Subcutaneous abdominal adipose tissue (tissue), 5 donors: Measurements from ENCODE around the gene FHL2.
"Not testable (repeated sequence)": the region's sequence is repeated elsewhere in the genome, so short reads cannot be mapped to it uniquely, and the experiment has no call there.

Experiments
- H3K27ac ChIP-seq: one replicate; pipeline ENCODE4 v1.7.0; 2013; ENCODE audit warnings: low read depth, mild to moderate bottlenecking, inconsistent platforms, low read length, moderate library complexity
- H3K27me3 ChIP-seq, 5 donors: one replicate each; pipeline ENCODE4 v1.7.0; 2013; ENCODE audit warnings: low read length in 5 of 5, inconsistent platforms in 1 of 5; ENCODE audit not compliant: control insufficient read depth in 5 of 5, insufficient read depth in 4 of 5
- H3K36me3 ChIP-seq, 5 donors: one replicate each; pipeline ENCODE4 v1.7.0; 2013; ENCODE audit warnings: low read length in 5 of 5; ENCODE audit not compliant: control insufficient read depth in 5 of 5, insufficient read depth in 5 of 5
- H3K4me1 ChIP-seq, 5 donors: one replicate each; pipeline ENCODE4 v1.7.0; 2013; ENCODE audit warnings: low read length in 5 of 5, mild to moderate bottlenecking in 3 of 5, moderate library complexity in 1 of 5; ENCODE audit not compliant: control insufficient read depth in 5 of 5, insufficient read depth in 5 of 5
- H3K4me3 ChIP-seq, 5 donors: one replicate each; pipeline ENCODE4 v1.7.0; 2013; ENCODE audit warnings: low read length in 5 of 5, low read depth in 1 of 5
- H3K9ac ChIP-seq, 5 donors: one replicate each; pipeline ENCODE4 v1.7.0; 2013; ENCODE audit warnings: low read length in 5 of 5, mild to moderate bottlenecking in 4 of 5, moderate library complexity in 3 of 5
- H3K9me3 ChIP-seq, 5 donors: one replicate each; pipeline ENCODE4 v1.7.0; 2013; ENCODE audit warnings: low read length in 5 of 5; ENCODE audit not compliant: control insufficient read depth in 5 of 5
- donor health status: healthy.
- donor health status: healthy.
- donor health status: healthy.
- donor health status: healthy.
- donor health status: healthy.

The FHL2 gene

GRCh38 chr2:105334211-105334610 is 64.6 kb downstream of the FHL2 start:
- Histone ChIP-seq H3K27me3 (no peaks in the 10 kb centered on the region), H3K9ac (no peak overlapping the region), H3K27ac (no peak overlapping the region), H3K4me3 (no peak overlapping the region), H3K36me3 (peaks cover 0 to 4% (median 0%) of the 10 kb centered on the region in 5 donors), H3K4me1 (peaks cover 7 to 32% (median 31%) of the 10 kb centered on the region in 5 donors), H3K9me3 (no peaks in the 10 kb centered on the region)

GRCh38 chr2:105330681-105331375 is 68.0 kb downstream of the FHL2 start:
- Histone ChIP-seq H3K27ac (peak overlapping the region; percentile 63), H3K27me3 (no peaks in the 10 kb centered on the region), H3K9ac (no peak overlapping the region), H3K36me3 (peaks cover 0 to 4% (median 0%) of the 10 kb centered on the region in 5 donors), H3K4me3 (no peak overlapping the region), H3K4me1 (peaks cover 5 to 27% (median 26%) of the 10 kb centered on the region in 5 donors), H3K9me3 (no peaks in the 10 kb centered on the region)

- H3K4me1 ChIP-seq = peaks cover 5 to 36% (median 30%) of the 10 kb centered on the region in 5 donors
- peaks cover 0 to 4% (median 0%) of the 10 kb centered on the region in 5 donors for H3K36me3 ChIP-seq
- peak within 1 kb of the TSS; percentile 76 to 95 (median 86) for H3K4me3 ChIP-seq
- peak within 1 kb of the TSS; percentile 77 to 96 (median 87) for H3K9ac ChIP-seq
- no peaks in the 10 kb centered on the region for H3K9me3 ChIP-seq
- H3K27ac ChIP-seq = peak within 1 kb of the TSS; percentile 63
- no peaks in the 10 kb centered on the region for H3K27me3 ChIP-seq
Observed at GRCh38 chr2:105329561-105330495, 69.0 kb downstream of the FHL2 start, which contains the start of gene TGFBRAP1. TGFBRAP1 (minus strand) TSS chr2:105329735; CDS start chr2:105308301, 21,434 bp downstream.

GRCh38 chr2:105329197-105329554 is 69.7 kb downstream of the FHL2 start:
- Histone ChIP-seq H3K4me3 (peak overlapping the region; percentile 76 to 95 (median 86)), H3K27me3 (no peaks in the 10 kb centered on the region), H3K9ac (peak overlapping the region; percentile 65 to 90 (median 84)), H3K36me3 (peaks cover 0 to 2% (median 0%) of the 10 kb centered on the region in 5 donors), H3K9me3 (no peaks in the 10 kb centered on the region), H3K27ac (peak overlapping the region; percentile 61), H3K4me1 (peaks cover 5 to 42% (median 31%) of the 10 kb centered on the region in 5 donors)

GRCh38 chr2:105328281-105329196 is 70.3 kb downstream of the FHL2 start:
- Histone ChIP-seq H3K9me3 (no peaks in the 10 kb centered on the region), H3K36me3 (peaks cover 0 to 2% (median 0%) of the 10 kb centered on the region in 5 donors), H3K4me3 (peak overlapping the region; percentile 76 to 95 (median 86)), H3K27me3 (no peaks in the 10 kb centered on the region), H3K4me1 (peaks cover 5 to 48% (median 34%) of the 10 kb centered on the region in 5 donors), H3K27ac (peak overlapping the region; percentile 61), H3K9ac (peak overlapping the region; percentile 65 to 90 (median 84))

GRCh38 chr2:105327690-105328089 is 71.2 kb downstream of the FHL2 start:
- peak overlapping the region; percentile 61 for H3K27ac ChIP-seq
- H3K9me3 ChIP-seq = no peaks in the 10 kb centered on the region
- peaks cover 0 to 7% (median 2%) of the 10 kb centered on the region in 5 donors for H3K36me3 ChIP-seq

GRCh38 chr2:105327271-105327670 is 71.6 kb downstream of the FHL2 start:
- not testable (repeated sequence) for H3K27ac ChIP-seq, H3K36me3 ChIP-seq, H3K4me3 ChIP-seq, H3K9me3 ChIP-seq, H3K27me3 ChIP-seq, H3K9ac ChIP-seq
- peaks cover 7 to 57% (median 34%) of the 10 kb centered on the region in 5 donors for H3K4me1 ChIP-seq

More at GRCh38 chr2:105327690-105328089, 71.2 kb downstream of the FHL2 start:
- no peaks in the 10 kb centered on the region for H3K27me3 ChIP-seq
- peak overlapping the region in 1 of 5 donors; percentile 83 for H3K4me3 ChIP-seq
- peaks cover 7 to 57% (median 34%) of the 10 kb centered on the region in 5 donors for H3K4me1 ChIP-seq
- peak overlapping the region in 1 of 5 donors; percentile 65 for H3K9ac ChIP-seq

- Histone ChIP-seq H3K27me3 (no peaks in the 10 kb centered on the region), H3K9me3 (no peaks in the 10 kb centered on the region), H3K4me1 (peaks cover 7 to 56% (median 32%) of the 10 kb centered on the region in 5 donors), H3K27ac (no peak overlapping the region), H3K4me3 (no peak overlapping the region), H3K36me3 (peaks cover 0 to 7% (median 2%) of the 10 kb centered on the region in 5 donors), H3K9ac (peak overlapping the region in 1 of 5 donors; percentile 3)
Observed at GRCh38 chr2:105325389-105325963, 73.4 kb downstream of the FHL2 start.

GRCh38 chr2:105324732-105325131 is 74.1 kb downstream of the FHL2 start:
- Histone ChIP-seq H3K27me3 (no peaks in the 10 kb centered on the region), H3K4me1 (peaks cover 7 to 50% (median 27%) of the 10 kb centered on the region in 5 donors), H3K27ac (peak overlapping the region; percentile 18), H3K9ac (peak overlapping the region in 1 of 5 donors; percentile 3), H3K4me3 (no peak overlapping the region), H3K9me3 (no peaks in the 10 kb centered on the region), H3K36me3 (peaks cover 0 to 7% (median 2%) of the 10 kb centered on the region in 5 donors)
